Common myeloid progenitor, CD34-positive (primary cell): ENCODE measurements around the gene POTEF.
"Not testable (repeated sequence)": the region's sequence is repeated elsewhere in the genome, so short reads cannot be mapped to it uniquely, and the experiment has no call there.

ENCODE experiments used
- CTCF ChIA-PET: fragments of 350-600 bp; sonication (Branson Sonifier 250); formaldehyde crosslinking; loops from one replicate; lab custom pipeline; 2021; ENCODE audit warnings: antibody characterized with exemption; lab: Charles Lee
- POLR2A ChIA-PET: fragments of 350-600 bp; sonication (Branson Sonifier 250); formaldehyde crosslinking; loops from one replicate; lab custom pipeline; 2021; ENCODE audit warnings: antibody characterized with exemption; lab: Charles Lee
- DNase-seq, 3 donors: peaks; one replicate each; pipeline versions ENCODE4 v3.0.0 to v3.0.0-alpha.2; 2013
- H3K27ac ChIP-seq, 2 experiments: 1 replicate in 1 of 2; 2 replicates in 1 of 2; pipeline ENCODE4 v1.7.0; 2013; ENCODE audit warnings: inconsistent platforms in 2 of 2, low read length in 2 of 2, mild to moderate bottlenecking in 2 of 2, low read depth in 1 of 2, moderate library complexity in 1 of 2; ENCODE audit not compliant: severe bottlenecking in 2 of 2, insufficient read depth in 1 of 2, poor library complexity in 1 of 2
- H3K27me3 ChIP-seq, 5 experiments: replicated peaks in 2 of 5; 1 replicate in 3 of 5; 2 replicates in 2 of 5; pipeline versions ENCODE4 v1.6.1 to v1.7.0; 2013; ENCODE audit warnings: low read length in 4 of 5, mild to moderate bottlenecking in 2 of 5, moderate library complexity in 2 of 5, inconsistent platforms in 1 of 5; ENCODE audit not compliant: insufficient read depth in 5 of 5, control insufficient read depth in 4 of 5
- H3K36me3 ChIP-seq, 4 experiments: 1 replicate in 2 of 4; 2 replicates in 2 of 4; pipeline versions ENCODE4 v1.6.1 to v1.7.0; 2013; ENCODE audit warnings: low read length in 3 of 4, control low read depth in 1 of 4, mild to moderate bottlenecking in 1 of 4; ENCODE audit not compliant: control insufficient read depth in 4 of 4, insufficient read depth in 4 of 4
- H3K4me1 ChIP-seq, 4 experiments: 1 replicate in 3 of 4; 2 replicates in 1 of 4; pipeline versions ENCODE4 v1.6.1 to v1.7.1; 2013; ENCODE audit warnings: low read length in 3 of 4, mild to moderate bottlenecking in 3 of 4, control low read depth in 1 of 4, inconsistent platforms in 1 of 4, moderate library complexity in 1 of 4; ENCODE audit not compliant: control insufficient read depth in 4 of 4, insufficient read depth in 4 of 4; ENCODE audit errors: control extremely low read depth in 1 of 4
- H3K4me3 ChIP-seq, 7 experiments: 1 replicate in 4 of 7; 2 replicates in 3 of 7; pipeline versions ENCODE4 v1.5.1 to v1.7.0; 2013; ENCODE audit warnings: mild to moderate bottlenecking in 7 of 7, low read length in 6 of 7, moderate library complexity in 6 of 7, inconsistent platforms in 2 of 7, low read depth in 2 of 7, control low read depth in 1 of 7; ENCODE audit not compliant: insufficient read depth in 4 of 7, control insufficient read depth in 1 of 7; ENCODE audit errors: extremely low read depth in 1 of 7
- H3K9me3 ChIP-seq, 5 experiments: 1 replicate in 4 of 5; 2 replicates in 1 of 5; pipeline versions ENCODE4 v1.6.1 to v1.7.1; 2013; ENCODE audit warnings: low read length in 4 of 5, mild to moderate bottlenecking in 2 of 5, inconsistent platforms in 1 of 5, low read depth in 1 of 5, moderate library complexity in 1 of 5; ENCODE audit not compliant: control insufficient read depth in 4 of 5, insufficient read depth in 2 of 5; ENCODE audit errors: control extremely low read depth in 1 of 5
- WGBS: methylation state at CpG from one replicate; pipeline ENCODE4 v1.1.5; 2013; ENCODE audit not compliant: insufficient coverage; 5-methylcytosine and 5-hydroxymethylcytosine counted together

The POTEF gene

DNA sequence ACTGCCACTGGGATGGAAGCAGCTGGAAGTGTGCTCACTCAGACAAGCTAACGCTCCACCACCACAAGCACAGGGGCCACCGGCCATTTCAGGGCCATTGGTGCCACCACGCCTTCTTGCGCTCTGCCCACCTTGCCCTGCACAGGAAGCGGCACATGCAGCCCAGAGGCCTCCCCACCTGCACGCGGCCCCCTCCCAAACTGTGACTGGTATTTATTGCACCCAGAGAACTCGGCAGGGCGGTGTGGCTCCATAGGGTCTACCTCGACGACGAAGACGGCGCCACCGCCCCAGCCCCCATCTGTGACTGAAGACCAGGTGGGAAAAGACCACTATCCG lies 90.8 kb downstream of the POTEF start:
- WGBS, result no CpG with 5 or more reads among the region's 16 CpGs
- CTCF ChIA-PET, H3K27me3 ChIP-seq, H3K27ac ChIP-seq, DNase-seq, H3K4me1 ChIP-seq, H3K36me3 ChIP-seq, H3K9me3 ChIP-seq, H3K4me3 ChIP-seq, POLR2A ChIA-PET: not testable (repeated sequence)

GRCh38 chr2:130025931-130026330 lies 103.1 kb downstream of the POTEF start:
- H3K36me3 ChIP-seq, H3K4me1 ChIP-seq, CTCF ChIA-PET, POLR2A ChIA-PET, H3K9me3 ChIP-seq, H3K27ac ChIP-seq, H3K27me3 ChIP-seq, H3K4me3 ChIP-seq: not testable (repeated sequence)
- peak in 1 of 3 donors; percentile 0 for DNase-seq
- WGBS, result 100% methylated on average over 1 of the region's 1 CpG
